ENCODE data around the gene WDR4.
"Not testable (repeated sequence)": the region's sequence is repeated elsewhere in the genome, so short reads cannot be mapped to it uniquely, and the experiment has no call there.

WDR4 gene

GRCh38 chr21:42853621-42854020 lies 25.7 kb downstream of the WDR4 start:
- DNase-seq (ENCODE audit: low read depth in 2 of 2) = no peak

DNA sequence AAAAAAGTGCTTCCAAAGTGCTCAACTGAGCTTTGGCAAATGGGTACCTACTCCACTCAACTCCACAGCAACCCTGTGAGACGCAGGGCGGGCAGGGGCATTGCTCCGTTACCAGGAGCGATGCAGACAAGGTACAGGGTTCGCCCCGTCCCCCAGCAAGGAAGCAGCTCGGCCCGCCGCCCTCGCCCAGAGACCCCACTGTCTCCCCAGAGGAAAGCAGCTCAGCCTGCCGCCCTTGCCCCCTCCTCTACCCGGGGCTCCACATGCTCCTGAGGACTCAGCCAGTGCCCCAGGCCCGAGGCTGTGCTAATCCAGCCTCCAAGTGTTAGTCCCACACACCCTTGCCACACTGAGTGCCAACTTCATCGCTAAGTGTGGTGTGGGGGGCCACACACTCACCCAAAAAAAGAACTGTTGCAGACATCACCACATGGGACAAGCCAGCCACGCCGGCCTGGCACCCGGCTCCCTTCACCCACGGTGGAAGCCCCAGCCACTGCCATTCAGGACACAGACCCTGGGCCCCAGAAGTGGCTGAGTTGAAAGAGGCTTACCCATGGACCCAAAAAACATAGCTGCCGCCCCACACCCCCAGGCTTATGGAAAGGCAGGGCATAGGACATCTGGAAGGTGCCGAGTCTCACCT lies 26.3 kb downstream of the WDR4 start:
- no peak for DNase-seq (ENCODE audit: low read depth in 2 of 2)

DNA sequence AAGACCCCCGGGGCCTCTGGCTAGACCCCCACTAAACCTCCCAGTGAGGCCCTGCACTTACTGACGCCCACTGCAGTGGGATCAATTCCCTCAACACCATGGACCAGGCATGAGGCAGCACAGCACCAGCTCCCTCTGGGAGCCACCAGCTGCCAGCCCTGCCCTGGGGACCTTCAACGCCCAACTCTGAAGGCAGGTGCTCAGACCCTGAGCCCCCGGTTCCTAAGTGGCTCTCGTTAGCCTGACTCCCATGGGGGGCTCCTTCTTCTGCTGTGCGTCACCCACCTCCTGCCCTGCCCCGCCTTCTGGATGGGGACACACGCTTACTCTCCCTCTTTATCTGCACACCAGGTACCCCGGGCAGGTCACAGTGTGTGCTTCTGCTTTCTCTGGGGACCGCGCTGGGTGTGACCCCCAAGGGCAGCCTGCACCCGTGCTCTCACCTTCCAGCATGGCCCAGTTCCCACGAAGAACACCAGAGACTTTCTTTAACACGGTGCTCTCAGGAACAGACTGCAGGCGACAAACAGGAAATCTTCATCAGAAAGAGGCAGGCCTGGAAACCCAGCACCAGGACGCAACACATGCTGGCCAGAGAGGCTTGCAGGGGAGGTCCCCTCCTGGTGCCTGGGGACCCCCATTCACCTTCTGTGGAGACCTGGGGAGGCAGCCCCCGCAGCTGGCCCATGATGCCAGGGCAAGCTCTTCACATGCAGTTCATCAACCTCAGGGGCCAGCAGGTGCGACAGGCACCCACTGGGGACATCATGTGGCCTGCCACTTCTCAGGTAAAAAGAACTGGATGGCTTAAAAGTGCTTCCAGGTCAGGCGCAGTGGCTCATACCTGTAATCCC lies 27.3 kb downstream of the WDR4 start:
- no peak for DNase-seq (ENCODE audit: low read depth in 2 of 2)

DNA sequence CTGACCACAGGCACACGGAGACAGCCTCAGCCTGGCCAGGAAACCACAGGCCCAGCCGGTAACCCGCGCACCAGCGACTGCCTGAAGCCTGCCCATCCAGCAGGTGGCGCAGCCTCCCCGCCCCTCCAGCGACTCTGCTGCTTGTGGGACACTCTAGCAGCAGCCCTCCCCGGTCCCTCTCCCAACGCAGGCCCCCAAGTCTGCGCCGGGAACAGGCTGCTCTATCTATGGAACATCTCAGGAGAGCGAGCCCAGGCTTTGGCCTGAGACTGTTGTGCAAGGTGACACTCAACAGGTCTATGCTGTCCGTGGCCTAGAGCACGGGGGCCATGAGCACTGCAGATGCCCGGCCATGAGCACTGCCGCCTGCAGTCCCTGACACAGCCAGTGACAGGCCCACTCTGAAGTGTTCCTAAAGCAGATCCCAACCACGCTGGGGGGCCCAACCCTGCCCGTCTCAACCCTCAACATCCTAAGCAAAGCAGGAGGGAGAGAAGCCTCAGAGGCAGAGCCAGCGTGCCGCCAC lies 28.4 kb downstream of the WDR4 start:
- no peak for DNase-seq (ENCODE audit: low read depth in 2 of 2)

- DNase-seq (ENCODE audit: low read depth in 2 of 2) = no peak
Observed at GRCh38 chr21:42850463-42850862, 28.9 kb downstream of the WDR4 start.

DNA sequence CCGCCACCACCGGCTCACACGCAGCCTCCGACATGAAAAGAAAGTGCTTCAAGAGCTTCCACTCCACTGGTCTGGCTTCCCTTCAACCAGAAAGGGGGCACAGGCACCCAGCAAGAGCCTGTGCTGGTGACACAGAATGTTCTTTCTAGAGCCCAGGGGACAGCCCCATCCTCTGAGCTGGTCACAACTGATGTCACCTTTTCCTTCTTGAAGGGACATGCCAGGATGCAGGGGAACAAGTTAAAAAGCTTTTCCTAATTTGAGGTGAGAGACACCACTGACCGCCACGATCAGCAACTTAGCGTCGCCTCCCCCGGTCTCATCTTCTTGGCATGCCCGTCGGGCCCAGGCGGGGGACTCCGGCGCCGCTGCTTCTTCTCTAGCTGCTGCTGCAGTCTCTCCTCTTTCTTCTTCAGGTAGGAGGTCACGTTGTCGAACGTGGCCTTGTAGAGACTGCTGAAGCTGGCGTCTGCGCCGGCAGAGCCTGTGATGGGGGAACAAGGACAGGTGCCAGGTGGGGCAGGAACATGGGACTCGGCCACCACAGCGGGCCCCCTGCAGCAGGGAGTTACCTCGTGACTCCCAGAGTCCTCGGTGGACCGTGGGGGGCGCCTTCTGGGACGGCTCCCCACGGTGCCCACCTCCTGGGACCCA lies 29.5 kb downstream of the WDR4 start:
- DNase-seq (ENCODE audit: low read depth in 2 of 2) = no peak

DNA sequence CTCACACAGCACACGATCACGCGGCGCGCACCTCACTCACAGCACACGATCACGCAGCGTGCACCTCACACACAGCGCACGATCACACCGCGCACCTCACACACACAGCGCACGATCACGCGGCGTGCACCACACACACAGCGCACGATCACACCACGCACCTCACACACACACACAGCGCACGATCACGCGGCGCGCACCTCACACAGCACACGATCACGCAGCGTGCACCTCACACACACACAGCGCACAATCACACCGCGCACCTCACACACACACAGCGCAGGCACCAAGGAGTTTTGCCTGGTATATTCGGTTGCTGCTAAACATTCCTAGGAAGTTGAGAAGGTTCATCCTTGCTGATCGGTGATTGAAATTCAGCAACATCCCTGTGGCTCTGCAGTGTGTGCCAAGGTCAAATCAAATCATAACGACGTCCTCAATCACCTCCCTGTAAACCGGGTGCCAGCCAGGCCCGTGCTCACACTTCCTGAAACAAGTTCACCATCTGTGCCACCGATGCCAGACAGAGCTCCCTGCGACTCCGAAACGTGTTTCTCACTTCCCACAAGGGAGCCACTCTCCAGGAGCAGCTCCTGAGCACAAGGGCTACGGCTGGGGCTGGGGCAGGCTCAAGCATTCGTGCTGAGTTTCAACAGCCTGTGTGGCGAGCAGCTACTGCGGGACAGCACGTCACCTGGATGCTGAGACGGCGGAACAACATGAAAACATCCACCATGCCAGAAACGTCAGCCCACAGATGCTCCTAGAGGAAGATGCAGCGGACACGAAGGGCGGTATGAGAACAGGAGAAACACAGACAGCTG lies 30.2 kb downstream of the WDR4 start:
- no peak for DNase-seq (ENCODE audit: low read depth in 2 of 2)

- DNase-seq (ENCODE audit: low read depth in 2 of 2) = not testable (repeated sequence)
Observed at GRCh38 chr21:42848144-42848931, 31.0 kb downstream of the WDR4 start.

GRCh38 chr21:42847726-42848125 lies 31.6 kb downstream of the WDR4 start:
- no peak for DNase-seq (ENCODE audit: low read depth in 2 of 2)

DNA sequence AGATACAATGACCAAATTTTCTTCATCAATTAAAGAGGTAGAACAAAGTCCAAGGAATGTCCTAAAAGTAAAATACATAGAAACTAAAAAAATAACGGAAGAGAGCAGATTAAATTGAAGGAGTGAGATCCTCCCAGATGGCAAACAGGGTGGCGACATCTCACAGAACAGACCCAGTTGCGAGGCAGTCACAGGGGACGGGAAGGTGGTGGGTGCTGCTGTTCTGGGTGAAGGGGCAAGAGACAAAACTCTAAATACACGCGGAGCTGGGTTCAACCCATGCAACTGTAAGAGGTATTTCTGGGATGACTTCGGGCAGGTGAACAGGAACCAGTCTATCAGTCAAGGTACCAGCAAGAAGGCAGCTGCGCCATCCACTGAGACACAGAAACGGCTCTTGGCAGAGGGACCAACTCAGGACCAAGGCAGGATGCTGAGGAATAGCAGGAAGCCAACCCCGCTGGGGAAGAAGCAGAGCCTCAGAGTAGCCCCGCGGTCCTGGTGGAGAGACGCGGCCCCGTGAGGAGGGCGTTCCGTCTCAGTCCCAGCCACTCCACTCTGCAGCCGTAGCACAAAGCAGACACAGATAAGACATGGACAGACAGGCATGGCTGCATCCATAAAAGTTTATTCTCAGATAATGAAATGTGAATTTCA lies 32.2 kb downstream of the WDR4 start:
- DNase-seq (ENCODE audit: low read depth in 2 of 2) = no peak

GRCh38 chr21:42846221-42846620 lies 33.1 kb downstream of the WDR4 start:
- no peak for DNase-seq (ENCODE audit: low read depth in 2 of 2)

GRCh38 chr21:42845296-42845965 lies 33.9 kb downstream of the WDR4 start:
- DNase-seq (ENCODE audit: low read depth in 2 of 2) = no peak

DNA sequence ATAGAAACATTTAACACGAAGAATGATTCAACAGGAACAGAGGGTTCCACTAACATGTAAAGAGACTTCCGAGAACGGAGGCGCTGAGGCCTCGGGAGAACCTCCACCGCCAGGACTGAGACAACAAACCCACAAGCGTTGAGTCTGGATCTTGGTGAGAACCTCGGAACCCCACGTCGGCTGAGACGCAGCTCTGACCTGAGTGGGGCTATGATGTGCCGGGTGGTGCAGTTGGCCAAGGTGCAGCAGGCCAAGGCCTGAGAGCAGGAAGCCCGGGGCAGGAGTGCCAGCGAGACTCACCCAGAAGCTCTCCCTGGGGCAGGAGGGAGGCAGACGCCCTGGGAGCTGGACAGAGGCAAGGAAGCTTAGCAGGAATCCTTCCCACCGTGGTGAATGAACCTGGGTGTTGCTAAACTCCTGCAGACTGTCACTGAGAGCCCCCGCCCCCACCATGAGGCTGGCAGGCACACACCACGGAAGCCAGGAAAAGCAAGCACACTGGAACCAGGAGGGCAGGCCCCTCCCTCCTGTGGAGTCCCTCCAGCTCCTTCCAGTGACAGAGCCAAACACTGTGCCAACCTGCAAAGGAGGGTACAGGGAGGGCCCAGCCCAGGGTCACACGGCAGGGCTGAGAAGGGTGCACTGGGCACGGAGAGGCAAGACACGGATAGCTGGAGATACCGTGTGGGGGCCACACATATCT lies 34.8 kb downstream of the WDR4 start:
- no peak for DNase-seq (ENCODE audit: low read depth in 2 of 2)

GRCh38 chr21:42843056-42843455 lies 36.3 kb downstream of the WDR4 start:
- no peak for DNase-seq (ENCODE audit: low read depth in 2 of 2)

GRCh38 chr21:42841916-42842655 lies 37.3 kb downstream of the WDR4 start:
- not testable (repeated sequence) for DNase-seq (ENCODE audit: low read depth in 2 of 2)

GRCh38 chr21:42841156-42841915 lies 38.0 kb downstream of the WDR4 start:
- no peak for DNase-seq (ENCODE audit: low read depth in 2 of 2)

GRCh38 chr21:42840411-42841155 lies 38.8 kb downstream of the WDR4 start:
- DNase-seq (ENCODE audit: low read depth in 2 of 2) = no peak
